ENCODE data around the gene SAV1. TPM values are rescaled to one million over a fixed set of nuclear protein-coding genes. Genes with fewer than 3 reads are reported as not detected.
"Not testable (repeated sequence)": the region's sequence is repeated elsewhere in the genome, so short reads cannot be mapped to it uniquely, and the experiment has no call there.

The SAV1 gene
- total RNA-seq, 3 donors from 2014 or later: 56.0 to 77.0 (median 76.0) TPM

DNA sequence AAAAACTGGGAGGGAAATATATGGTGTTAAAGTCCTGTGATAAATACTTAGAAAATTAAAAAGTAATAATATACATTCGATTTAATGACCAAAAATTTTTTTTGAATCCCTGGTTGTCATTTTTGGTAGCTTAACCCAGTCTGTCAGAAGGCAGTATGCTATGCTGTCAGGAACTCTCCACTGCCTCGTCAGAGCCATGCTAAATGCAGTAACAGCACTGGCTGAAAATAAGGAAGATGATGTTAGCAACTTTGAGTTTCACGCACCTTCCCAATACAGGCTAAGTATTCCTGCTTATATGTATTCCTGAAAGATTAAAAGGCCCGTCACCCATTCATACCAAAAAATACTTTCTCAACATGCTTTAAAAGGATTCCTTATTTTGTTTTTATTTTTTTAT is 34.2 kb downstream of the SAV1 start:
- H3K4me1 ChIP-seq: no peaks in the 10 kb centered on the region
- H3K36me3 ChIP-seq: peaks cover 4% of the 10 kb centered on the region
- no peak overlapping the region for H3K4me3 ChIP-seq
- DNase-seq (ENCODE audit: low spot score in 2 of 2): no peak
- no peaks in the 10 kb centered on the region for H3K9me3 ChIP-seq
- H3K27ac ChIP-seq: no peak overlapping the region
- H3K27me3 ChIP-seq: no peaks in the 10 kb centered on the region
- no peak for TF ChIP-seq POLR2AphosphoS5 (IDR thresholded peaks at IDR 0.05)
- TF ChIP-seq, protein P1, sequence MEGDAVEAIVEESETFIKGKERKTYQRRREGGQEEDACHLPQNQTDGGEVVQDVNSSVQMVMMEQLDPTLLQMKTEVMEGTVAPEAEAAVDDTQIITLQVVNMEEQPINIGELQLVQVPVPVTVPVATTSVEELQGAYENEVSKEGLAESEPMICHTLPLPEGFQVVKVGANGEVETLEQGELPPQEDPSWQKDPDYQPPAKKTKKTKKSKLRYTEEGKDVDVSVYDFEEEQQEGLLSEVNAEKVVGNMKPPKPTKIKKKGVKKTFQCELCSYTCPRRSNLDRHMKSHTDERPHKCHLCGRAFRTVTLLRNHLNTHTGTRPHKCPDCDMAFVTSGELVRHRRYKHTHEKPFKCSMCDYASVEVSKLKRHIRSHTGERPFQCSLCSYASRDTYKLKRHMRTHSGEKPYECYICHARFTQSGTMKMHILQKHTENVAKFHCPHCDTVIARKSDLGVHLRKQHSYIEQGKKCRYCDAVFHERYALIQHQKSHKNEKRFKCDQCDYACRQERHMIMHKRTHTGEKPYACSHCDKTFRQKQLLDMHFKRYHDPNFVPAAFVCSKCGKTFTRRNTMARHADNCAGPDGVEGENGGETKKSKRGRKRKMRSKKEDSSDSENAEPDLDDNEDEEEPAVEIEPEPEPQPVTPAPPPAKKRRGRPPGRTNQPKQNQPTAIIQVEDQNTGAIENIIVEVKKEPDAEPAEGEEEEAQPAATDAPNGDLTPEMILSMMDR (IDR thresholded peaks at IDR 0.05): no peak
- TF ChIP-seq POLR2A (IDR thresholded peaks at IDR 0.05): no peak
- intact Hi-C loops (cut with DNase I; ENCODE audit: low total_unique reads): no loop called here

DNA sequence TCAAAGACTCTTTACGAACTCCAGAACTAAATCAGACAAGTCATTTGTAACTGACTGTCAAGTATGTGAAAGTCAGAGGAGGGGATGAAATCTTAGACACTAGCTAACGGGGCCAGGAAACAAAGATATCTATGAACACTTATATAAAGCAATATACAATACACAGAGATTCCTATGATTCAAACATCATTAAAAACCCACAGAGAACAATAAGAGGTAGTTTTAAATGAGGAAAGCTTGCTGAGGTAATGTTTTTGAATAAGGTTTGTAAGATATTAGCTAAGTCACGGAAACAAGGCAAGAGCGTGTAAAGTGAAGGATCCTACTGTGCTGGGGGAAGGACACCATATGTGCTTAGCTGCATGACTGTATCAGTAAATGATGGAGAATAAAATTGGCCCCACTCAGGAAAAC is 36.7 kb downstream of the SAV1 start:
- no peaks in the 10 kb centered on the region for H3K4me1 ChIP-seq
- H3K36me3 ChIP-seq: peaks cover 4% of the 10 kb centered on the region
- TF ChIP-seq POLR2AphosphoS5 (IDR thresholded peaks at IDR 0.05) (no peak), POLR2A (IDR thresholded peaks at IDR 0.05) (no peak)
- TF ChIP-seq, protein P1 (IDR thresholded peaks at IDR 0.05): no peak
- H3K27ac ChIP-seq: no peak overlapping the region
- H3K27me3 ChIP-seq: no peaks in the 10 kb centered on the region
- H3K4me3 ChIP-seq: no peak overlapping the region
- intact Hi-C loops (cut with DNase I; ENCODE audit: low total_unique reads): no loop called here
- no peak for DNase-seq (ENCODE audit: low spot score in 2 of 2)
- H3K9me3 ChIP-seq: no peaks in the 10 kb centered on the region

DNA sequence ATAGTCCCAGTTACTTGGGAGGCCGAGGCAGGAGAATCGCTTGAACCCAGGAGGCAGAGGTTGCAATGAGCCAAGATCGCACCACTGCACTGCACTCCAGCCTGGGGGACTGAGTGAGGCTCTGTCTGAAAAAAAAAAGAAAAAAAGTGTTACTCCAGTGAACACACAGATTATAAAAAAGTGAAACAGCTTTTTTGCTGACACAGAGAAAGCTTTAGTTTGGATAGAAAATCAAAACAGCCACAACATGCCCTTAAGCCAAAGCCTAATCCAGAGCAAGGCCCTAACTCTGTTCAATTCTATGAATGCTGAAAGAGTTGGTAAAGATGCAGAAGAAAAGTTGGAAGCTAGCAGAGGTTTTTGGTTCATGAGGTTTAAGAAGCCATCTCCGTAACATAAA is 43.2 kb downstream of the SAV1 start:
- H3K4me1 ChIP-seq; H3K4me3 ChIP-seq; H3K36me3 ChIP-seq; H3K27me3 ChIP-seq; H3K9me3 ChIP-seq; intact Hi-C loops (cut with DNase I; ENCODE audit: low total_unique reads); DNase-seq (ENCODE audit: low spot score in 2 of 2); H3K27ac ChIP-seq: not testable (repeated sequence)

DNA sequence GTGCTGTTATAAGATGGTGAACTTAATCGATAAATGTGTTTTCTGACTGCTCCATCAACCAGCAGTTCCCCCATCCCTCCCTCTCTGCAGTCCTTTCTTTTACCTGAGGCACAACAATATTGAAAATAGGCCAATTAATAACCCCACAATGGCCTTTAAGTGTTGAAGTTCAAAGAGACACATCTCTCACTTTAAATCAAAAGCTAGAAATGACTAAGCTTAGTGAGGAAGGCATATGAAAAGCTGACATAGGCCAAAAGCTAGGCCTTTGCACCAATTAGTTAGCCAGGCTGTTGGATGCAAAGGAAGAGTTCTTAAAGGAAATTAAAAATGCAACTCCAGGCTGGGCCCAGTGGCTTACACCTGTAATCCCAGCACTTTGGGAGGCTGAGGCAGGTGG is 43.7 kb downstream of the SAV1 start:
- no peaks in the 10 kb centered on the region for H3K36me3 ChIP-seq
- H3K27ac ChIP-seq: no peak overlapping the region
- no peaks in the 10 kb centered on the region for H3K27me3 ChIP-seq
- DNase-seq (ENCODE audit: low spot score in 2 of 2): no peak
- H3K4me3 ChIP-seq: no peak overlapping the region
- intact Hi-C loops (cut with DNase I; ENCODE audit: low total_unique reads): no loop called here
- no peak for TF ChIP-seq POLR2AphosphoS5 (IDR thresholded peaks at IDR 0.05)
- TF ChIP-seq POLR2A (IDR thresholded peaks at IDR 0.05): no peak
- TF ChIP-seq, protein P1 (IDR thresholded peaks at IDR 0.05): no peak
- no peaks in the 10 kb centered on the region for H3K4me1 ChIP-seq
- H3K9me3 ChIP-seq: no peaks in the 10 kb centered on the region

DNA sequence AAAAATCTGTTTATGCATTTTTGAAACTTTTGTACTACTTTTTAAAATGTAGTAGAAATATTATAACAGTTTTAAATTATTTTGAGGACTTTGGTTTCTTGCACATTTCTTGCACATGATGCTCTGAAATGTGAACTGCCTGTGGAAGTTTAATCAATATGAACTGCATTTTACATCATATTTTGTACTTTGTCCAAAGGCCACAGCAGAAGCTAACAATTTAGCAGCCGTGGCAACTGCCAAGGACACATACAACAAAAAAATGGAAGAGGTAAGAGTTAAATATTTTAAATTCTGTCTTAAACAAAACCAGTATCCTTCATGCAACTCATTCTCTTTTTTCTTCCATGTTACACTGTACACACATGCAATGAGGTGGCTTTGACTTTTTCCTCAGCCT is 45.1 kb downstream of the SAV1 start:
- H3K9me3 ChIP-seq: no peaks in the 10 kb centered on the region
- no peak for DNase-seq (ENCODE audit: low spot score in 2 of 2)
- no peak overlapping the region for H3K27ac ChIP-seq
- intact Hi-C loops (cut with DNase I; ENCODE audit: low total_unique reads): no loop called here
- H3K4me1 ChIP-seq: no peaks in the 10 kb centered on the region
- TF ChIP-seq POLR2A (IDR thresholded peaks at IDR 0.05) (no peak), POLR2AphosphoS5 (IDR thresholded peaks at IDR 0.05) (no peak)
- TF ChIP-seq, protein P1 (IDR thresholded peaks at IDR 0.05): no peak
- no peaks in the 10 kb centered on the region for H3K27me3 ChIP-seq
- H3K4me3 ChIP-seq: no peak overlapping the region
- no peaks in the 10 kb centered on the region for H3K36me3 ChIP-seq

DNA sequence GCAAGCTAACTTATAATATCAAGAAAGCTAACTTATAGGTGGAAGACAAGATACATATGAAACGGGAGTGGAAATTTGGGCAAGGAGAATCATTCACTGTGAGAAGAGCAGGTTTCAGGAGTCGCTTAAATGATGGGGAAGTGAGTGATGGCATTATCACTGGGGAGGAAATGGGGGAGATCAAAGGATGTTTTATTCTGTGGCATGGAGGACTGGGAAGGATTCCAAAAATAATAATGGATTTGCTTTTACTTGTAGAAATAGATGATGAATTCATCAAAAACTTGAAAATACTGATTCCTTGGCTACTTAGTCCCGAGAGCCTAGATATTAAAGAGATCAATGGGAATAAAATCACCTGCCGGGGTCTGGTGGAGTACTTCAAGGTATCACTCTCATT is 47.8 kb downstream of the SAV1 start:
- no peaks in the 10 kb centered on the region for H3K4me1 ChIP-seq
- DNase-seq (ENCODE audit: low spot score in 2 of 2): no peak
- intact Hi-C loops (cut with DNase I; ENCODE audit: low total_unique reads): no loop called here
- no peaks in the 10 kb centered on the region for H3K9me3 ChIP-seq
- no peaks in the 10 kb centered on the region for H3K27me3 ChIP-seq
- H3K4me3 ChIP-seq: no peak overlapping the region
- no peaks in the 10 kb centered on the region for H3K36me3 ChIP-seq
- no peak overlapping the region for H3K27ac ChIP-seq
- TF ChIP-seq POLR2AphosphoS5 (IDR thresholded peaks at IDR 0.05) (no peak), POLR2A (IDR thresholded peaks at IDR 0.05) (no peak)
- TF ChIP-seq, protein P1 (IDR thresholded peaks at IDR 0.05): no peak
